ENCODE results near the gene CPHXL2. TPM values are rescaled to one million over a fixed set of nuclear protein-coding genes. Genes with fewer than 3 reads are reported as not detected.

Gene CPHXL2
- total RNA-seq, 1 experiment from 2014 or later = not detected

GRCh38 chr16:75616521-75617010, 60.2 kb downstream of the CPHXL2 start:
- TF ChIP-seq CTCF (conservative IDR thresholded peaks at IDR 0.05; ENCODE audit: low read depth, low read length) (no peak), EZH2phosphoT487 (IDR thresholded peaks at IDR 0.05; ENCODE audit: borderline replicate concordance, low read length) (no peak), EZH2 (IDR thresholded peaks at IDR 0.05; ENCODE audit: low read length, unreplicated experiment) (no peak)
- DNase-seq (peak; percentile 68), ATAC-seq (peak; percentile 61)
- Histone ChIP-seq H3K4me1 (ENCODE audit: insufficient read depth, low read length) (peaks cover 35% of the 10 kb centered on the region), H4K20me1 (ENCODE audit: low read length) (no peaks in the 10 kb centered on the region), H3K79me2 (ENCODE audit: low read length) (peaks cover 1% of the 10 kb centered on the region), H3K27ac (ENCODE audit: low read length) (peak overlapping the region; percentile 78), H3K27me3 (ENCODE audit: low read length) (no peaks in the 10 kb centered on the region), H3F3A (ENCODE audit: low read length, unreplicated experiment) (no peaks in the 10 kb centered on the region), H3K4me2 (ENCODE audit: low read length) (peak overlapping the region; percentile 24; the same call in 1 of the 2 replicates), H3K9ac (ENCODE audit: low read length) (no peak overlapping the region), H3K36me3 (ENCODE audit: low read depth, low read length) (peaks cover 3% of the 10 kb centered on the region; the same call in 1 of the 2 replicates), H3K4me3 (ENCODE audit: low read length) (no peak overlapping the region), H2AFZ (ENCODE audit: low read length) (no peak overlapping the region), H3K9me3 (ENCODE audit: low read length) (no peaks in the 10 kb centered on the region), H3K9me2 (replicated peaks; ENCODE audit: low read length) (no peaks in the 10 kb centered on the region)
- BruUV-seq (replicated peaks) = no TSS peak
- ChIA-PET POLR2A (ENCODE audit: unreplicated experiment) (no interaction called here), CTCF (no interaction called here)
- intact Hi-C loops (cut with micrococcal nuclease) = no loop called here

GRCh38 chr16:75615619-75616018, 61.2 kb downstream of the CPHXL2 start:
- DNase-seq (no peak), ATAC-seq (no peak)
- H4K20me1 ChIP-seq (ENCODE audit: low read length) = no peaks in the 10 kb centered on the region
- intact Hi-C loops (cut with micrococcal nuclease) = no loop called here
- no peak overlapping the region for H3K9ac ChIP-seq (ENCODE audit: low read length)
- ChIA-PET POLR2A (ENCODE audit: unreplicated experiment) (interaction anchor here (0.7 kb wide), 1 partner anchor 81 kb away, joined by 3 read pairs; no protein-coding TSS in a partner anchor), CTCF (no interaction called here)
- no peaks in the 10 kb centered on the region for H3K79me2 ChIP-seq (ENCODE audit: low read length)
- no peaks in the 10 kb centered on the region for H3K9me3 ChIP-seq (ENCODE audit: low read length)
- no peaks in the 10 kb centered on the region for H3F3A ChIP-seq (ENCODE audit: low read length, unreplicated experiment)
- TF ChIP-seq EZH2 (IDR thresholded peaks at IDR 0.05; ENCODE audit: low read length, unreplicated experiment) (no peak), CTCF (conservative IDR thresholded peaks at IDR 0.05; ENCODE audit: low read depth, low read length) (no peak), EZH2phosphoT487 (IDR thresholded peaks at IDR 0.05; ENCODE audit: borderline replicate concordance, low read length) (no peak)
- H3K27me3 ChIP-seq (ENCODE audit: low read length) = no peaks in the 10 kb centered on the region
- H2AFZ ChIP-seq (ENCODE audit: low read length) = no peak overlapping the region
- no peak overlapping the region for H3K4me2 ChIP-seq (ENCODE audit: low read length)
- BruUV-seq (replicated peaks) = no TSS peak
- no peak overlapping the region for H3K4me3 ChIP-seq (ENCODE audit: low read length)
- H3K36me3 ChIP-seq (ENCODE audit: low read depth, low read length) = peaks cover 3% of the 10 kb centered on the region; the same call in 1 of the 2 replicates
- H3K4me1 ChIP-seq (ENCODE audit: insufficient read depth, low read length) = peaks cover 31% of the 10 kb centered on the region
- H3K9me2 ChIP-seq (replicated peaks; ENCODE audit: low read length) = no peaks in the 10 kb centered on the region
- peak overlapping the region; percentile 72 for H3K27ac ChIP-seq (ENCODE audit: low read length)
